Measurements from ENCODE around the gene HOXA3.

GRCh38 chr7:27198871-27199801, 46.8 kb upstream of the HOXA3 start:
- no peak for TF ChIP-seq POLR2A (IDR thresholded peaks at IDR 0.05)
- TF ChIP-seq POLR2AphosphoS5 (IDR thresholded peaks at IDR 0.05) = no peak
